Keratinocyte (primary cell): ENCODE results near the gene MATN4. TPM values are rescaled to one million over a fixed set of nuclear protein-coding genes. Genes with fewer than 3 reads are reported as not detected.

Experiments
- DNase-seq: peaks from one replicate; pipeline ENCODE4 v3.0.0-alpha.2; 2011; ENCODE audit warnings: low read depth, missing footprints, low spot score
- FAIRE-seq: peaks from 2 replicates; lab custom pipeline; 2011; peaks lifted over from hg19 to GRCh38; lab: Jason Lieb, UNC
- H2AFZ ChIP-seq: 2 replicates; pipeline ENCODE4 v1.6.0; 2012; ENCODE audit warnings: low read length, control low read depth, inconsistent platforms; ENCODE audit not compliant: control insufficient read depth
- H3K27ac ChIP-seq: 2 replicates; pipeline ENCODE4 v1.5.1; 2011; ENCODE audit warnings: low read length; ENCODE audit not compliant: control insufficient read depth, insufficient read depth
- H3K27me3 ChIP-seq: 3 replicates; pipeline ENCODE4 v1.6.0; 2011; ENCODE audit warnings: low read length; ENCODE audit not compliant: control insufficient read depth, insufficient read depth; ENCODE audit errors: extremely low read depth
- H3K36me3 ChIP-seq, 2 experiments: 2 replicates in 1 of 2; 3 replicates in 1 of 2; pipeline ENCODE4 v1.5.1; 2011; ENCODE audit warnings: low read length in 2 of 2, mild to moderate bottlenecking in 1 of 2; ENCODE audit not compliant: control insufficient read depth in 2 of 2, insufficient read depth in 2 of 2; ENCODE audit errors: extremely low read depth in 1 of 2
- H3K4me1 ChIP-seq: 3 replicates; pipeline ENCODE4 v1.5.1; 2011; ENCODE audit warnings: low read length; ENCODE audit not compliant: control insufficient read depth, insufficient read depth; ENCODE audit errors: extremely low read depth
- H3K4me2 ChIP-seq: 3 replicates; pipeline ENCODE4 v1.6.0; 2011; ENCODE audit warnings: low read depth, low read length; ENCODE audit not compliant: control insufficient read depth, insufficient read depth; ENCODE audit errors: extremely low read depth
- H3K4me3 ChIP-seq, 3 experiments: fragments of 200-600 bp in 1 of 3; sonication (generic) in 1 of 3; 2 replicates in 2 of 3; 3 replicates in 1 of 3; pipeline ENCODE4 v1.5.1; 2011 to 2016; ENCODE audit warnings: low read length in 3 of 3, mild to moderate bottlenecking in 3 of 3, control low read depth in 2 of 3, inconsistent platforms in 1 of 3, low read depth in 1 of 3, mixed read lengths in 1 of 3, mixed run types in 1 of 3, moderate library complexity in 1 of 3; ENCODE audit not compliant: control insufficient read depth in 2 of 3, insufficient read depth in 2 of 3; ENCODE audit errors: extremely low read depth in 1 of 3
- H3K79me2 ChIP-seq: 2 replicates; pipeline ENCODE4 v1.6.0; 2012; ENCODE audit warnings: low read length; ENCODE audit not compliant: control insufficient read depth, insufficient read depth
- H3K9ac ChIP-seq: 3 replicates; pipeline ENCODE4 v1.6.0; 2011; ENCODE audit warnings: low read length; ENCODE audit not compliant: control insufficient read depth, insufficient read depth; ENCODE audit errors: extremely low read depth
- H3K9me1 ChIP-seq: 3 replicates; pipeline ENCODE4 v1.6.0; 2011; ENCODE audit warnings: low read length; ENCODE audit not compliant: control insufficient read depth, insufficient read depth; ENCODE audit errors: extremely low read depth
- H3K9me3 ChIP-seq: 2 replicates; pipeline ENCODE4 v1.5.1; 2012; ENCODE audit warnings: low read depth, low read length; ENCODE audit not compliant: control insufficient read depth
- H4K20me1 ChIP-seq: 3 replicates; pipeline ENCODE4 v1.6.0; 2011; ENCODE audit warnings: low read length; ENCODE audit not compliant: control insufficient read depth, insufficient read depth; ENCODE audit errors: extremely low read depth
- CTCF ChIP-seq, 3 experiments: IDR thresholded peaks in 1 of 3; conservative IDR thresholded peaks in 1 of 3; optimal IDR thresholded peaks in 1 of 3; 2 replicates in 2 of 3; 3 replicates in 1 of 3; pipeline versions ENCODE3 to v1.5.1; 2011; ENCODE audit warnings: low read length in 3 of 3, mild to moderate bottlenecking in 3 of 3, moderate library complexity in 2 of 3, control low read depth in 1 of 3, inconsistent platforms in 1 of 3; ENCODE audit not compliant: insufficient read depth in 2 of 3; ENCODE audit errors: extremely low read depth in 1 of 3
- EZH2 ChIP-seq: IDR thresholded peaks from one replicate; pipeline ENCODE4 v1.6.1; 2012; ENCODE audit warnings: inconsistent platforms, mild to moderate bottlenecking, low read length, moderate library complexity
- dilution Hi-C: fragments of 300-500 bp; cut with MboI; formaldehyde crosslinking; loops from one replicate; pipeline ENCODE4 v1.7.0; 2020; ENCODE audit warnings: low sequenced_read_pairs; ENCODE audit not compliant: extremely low pct_ligation_motif_present
- polyA plus RNA-seq, 5 experiments: library from polyadenylated mRNA; depleted of rRNA in 3 of 5; stranded (reverse) in 3 of 5; stranded (forward) in 1 of 5; unstranded in 1 of 5; fragments of >200 nt; gene quantifications; 1 replicate in 1 of 5; 2 replicates in 3 of 5; 3 replicates in 1 of 5; pipeline versions ENCODE4 v1.2.1 to v1.2.3, GENCODE V29; 2011 to 2012; ENCODE audit warnings: missing spikeins in 2 of 5, low read depth in 1 of 5, low replicate concordance in 1 of 5

MATN4 gene
- polyA plus RNA-seq, 1 donor (not counting 4 experiments of a cell fraction or from before 2014, with no cell fraction given) = not detected

GRCh38 chr20:45341939-45342854, 34.1 kb upstream of the MATN4 start:
- H3K27me3 ChIP-seq = no peaks in the 10 kb centered on the region
- peaks cover 96% of the 10 kb centered on the region for H3K4me1 ChIP-seq
- dilution Hi-C loops = no loop called here
- peak overlapping the region; percentile 99 for H3K9ac ChIP-seq
- peak overlapping the region; percentile 98 for H3K27ac ChIP-seq
- H4K20me1 ChIP-seq = peaks cover 5% of the 10 kb centered on the region
- H3K4me3 ChIP-seq = peak overlapping the region in 2 of 3 experiments; percentile 36 to 100
- FAIRE-seq (no peak), DNase-seq (no peak)
- TF ChIP-seq EZH2 (no peak), CTCF (optimal IDR thresholded peaks at IDR 0.05 in 1 of 3, IDR thresholded peaks at IDR 0.05 in 1 of 3, conservative IDR thresholded peaks at IDR 0.05 in 1 of 3; ENCODE audit: extremely low read depth in 1 of 3, insufficient read depth in 2 of 3, low read length in 3 of 3) (no peak)
- H3K36me3 ChIP-seq = peaks cover 13 to 42% of the 10 kb centered on the region in 2 experiments
- no peaks in the 10 kb centered on the region for H3K9me3 ChIP-seq
- peaks cover 4% of the 10 kb centered on the region for H3K9me1 ChIP-seq
- no peak overlapping the region for H2AFZ ChIP-seq
- H3K79me2 ChIP-seq = peaks cover 93% of the 10 kb centered on the region
- H3K4me2 ChIP-seq = peak overlapping the region; percentile 77

- Histone ChIP-seq H3K27me3 (no peaks in the 10 kb centered on the region), H3K4me1 (peaks cover 99% of the 10 kb centered on the region), H3K4me2 (peak overlapping the region; percentile 77), H3K4me3 (peak overlapping the region in 2 of 3 experiments; percentile 5 to 15), H2AFZ (no peak overlapping the region), H3K9me1 (peaks cover 4% of the 10 kb centered on the region), H3K79me2 (peaks cover 86% of the 10 kb centered on the region), H3K9me3 (no peaks in the 10 kb centered on the region), H3K27ac (peak overlapping the region; percentile 98), H3K36me3 (peaks cover 13 to 42% of the 10 kb centered on the region in 2 experiments), H4K20me1 (peaks cover 2% of the 10 kb centered on the region), H3K9ac (peak overlapping the region; percentile 99)
- DNase-seq = no peak
- dilution Hi-C loops = no loop called here
- FAIRE-seq = no peak
- no peak for TF ChIP-seq CTCF (optimal IDR thresholded peaks at IDR 0.05 in 1 of 3, IDR thresholded peaks at IDR 0.05 in 1 of 3, conservative IDR thresholded peaks at IDR 0.05 in 1 of 3; ENCODE audit: extremely low read depth in 1 of 3, insufficient read depth in 2 of 3, low read length in 3 of 3)
- TF ChIP-seq EZH2 = no peak
Measured at GRCh38 chr20:45341579-45341938, 33.5 kb upstream of the MATN4 start.
